CMK (cell line): ENCODE data around the gene C13orf46.

Source experiments
- DNase-seq: peaks from one replicate; pipeline ENCODE4 v3.0.0-alpha.2; 2010; ENCODE audit warnings: low read depth

The C13orf46 gene

DNA sequence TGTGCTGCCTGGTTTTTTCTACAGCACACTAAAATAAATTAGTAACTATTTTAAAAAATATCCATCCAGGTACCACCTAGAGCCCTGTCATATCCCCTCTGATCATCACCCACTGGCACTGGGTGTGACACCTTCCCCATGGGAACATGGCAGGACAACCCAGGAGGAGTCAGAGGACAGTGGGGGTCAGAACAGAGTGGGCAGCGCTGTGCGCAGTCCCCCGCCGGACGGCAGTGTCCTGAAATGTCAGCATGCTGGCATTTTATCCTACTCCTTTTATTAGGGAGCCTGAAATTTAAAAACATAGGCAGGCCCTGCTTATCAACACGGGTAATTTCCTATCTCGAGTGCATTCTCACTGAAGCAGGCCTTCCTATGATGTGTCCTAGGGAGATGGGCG is 67.9 kb downstream of the C13orf46 start:
- DNase-seq, result no peak

DNA sequence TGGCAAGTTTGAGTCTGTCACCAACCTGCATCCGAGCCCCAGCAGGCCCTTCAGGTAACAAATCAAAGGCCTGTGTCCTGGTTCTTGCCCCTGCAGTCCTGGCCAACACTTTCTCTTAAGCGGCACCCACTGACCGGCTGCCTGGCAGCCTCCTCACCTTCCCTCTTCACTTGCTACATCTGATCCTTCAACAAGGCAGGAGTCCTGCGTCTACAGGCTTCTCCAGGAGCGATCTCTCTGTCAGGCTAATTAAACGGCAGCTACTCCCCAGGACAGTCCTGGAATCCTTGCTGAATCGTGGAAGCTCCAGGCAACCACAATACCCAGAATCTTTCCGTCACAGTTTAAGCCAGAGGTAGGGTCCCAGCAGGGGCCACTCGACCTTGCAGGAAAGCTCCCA is 68.9 kb downstream of the C13orf46 start:
- no peak for DNase-seq

DNA sequence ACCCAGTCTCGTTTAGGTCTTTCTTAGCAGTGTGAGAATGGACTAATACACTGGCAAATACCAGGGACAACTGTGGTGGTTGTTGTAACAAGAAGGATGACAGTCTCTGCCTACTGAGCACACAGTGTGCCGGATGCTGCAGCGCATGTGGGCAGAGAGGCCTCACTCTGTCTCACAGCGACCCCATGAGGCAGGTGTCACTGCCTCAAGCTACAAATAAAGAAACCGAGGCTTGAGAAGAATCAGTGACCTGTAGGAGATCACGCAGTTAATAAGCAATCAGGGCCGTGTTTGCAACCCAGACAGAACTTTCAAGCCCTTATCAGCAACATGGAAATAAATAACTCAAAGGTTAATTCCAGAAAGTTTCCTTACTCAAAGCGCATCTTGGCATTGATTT is 69.5 kb downstream of the C13orf46 start:
- DNase-seq, result no peak

DNA sequence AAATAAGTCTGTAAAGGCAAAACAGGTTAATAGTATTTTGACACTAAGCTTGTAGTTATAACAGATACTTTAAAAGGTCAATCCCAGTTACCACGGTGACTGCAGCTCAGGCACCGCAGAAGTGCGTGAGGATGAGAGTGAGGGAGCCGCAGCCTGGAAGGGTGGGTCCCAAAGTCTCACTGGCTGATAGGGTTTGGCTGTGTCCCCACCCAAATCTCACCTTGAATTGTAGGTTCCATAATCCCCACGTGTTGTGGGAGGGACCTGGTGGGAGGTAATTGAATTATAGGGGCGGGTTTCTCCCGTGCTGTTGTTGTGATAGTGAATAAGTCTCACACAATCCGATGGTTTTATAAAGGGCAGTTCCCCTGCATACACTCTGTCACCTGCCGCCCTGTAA is 70.0 kb downstream of the C13orf46 start:
- DNase-seq, result no peak
